Stimulated activated CD4-positive, alpha-beta T cell treated with anti-CD3 and anti-CD28 coated beads, Interleukin-4, amount 100 ng/mL, for 24 hours (primary cell): ENCODE results near the gene PGBD1.
"Not testable (repeated sequence)": the region's sequence is repeated elsewhere in the genome, so short reads cannot be mapped to it uniquely, and the experiment has no call there.

Experiments used
- DNase-seq: peaks from one replicate; pipeline ENCODE4 v3.0.0-alpha.2; 2020

PGBD1 gene

GRCh38 chr6:28274888-28275287 is 6.5 kb upstream of the PGBD1 start:
- no peak for DNase-seq

- no peak for DNase-seq
These were observed 3.6 kb upstream of the PGBD1 start for GRCh38 chr6:28277746-28278145.

GRCh38 chr6:28280595-28281287 is 631 bp upstream of the PGBD1 start:
- DNase-seq: no peak

DNA sequence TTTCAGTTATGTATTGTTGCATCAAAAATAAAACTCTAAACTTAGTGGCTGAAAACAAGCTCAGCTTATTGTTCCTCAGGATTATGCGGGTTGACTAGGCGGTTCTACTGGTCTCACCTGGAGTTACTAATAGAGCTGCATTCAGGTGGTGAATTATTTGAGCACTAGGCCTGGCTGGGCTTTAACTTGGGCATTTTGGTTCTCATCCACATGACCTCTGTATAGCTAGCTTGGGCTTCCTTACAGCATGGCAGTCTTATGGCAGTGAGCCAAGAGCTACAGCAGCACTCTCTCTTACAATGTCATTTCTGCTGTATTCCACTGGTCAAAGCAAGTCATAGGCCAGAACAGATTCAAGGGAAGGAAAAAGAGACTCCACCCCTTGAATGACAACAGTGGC is 1.6 kb downstream of the PGBD1 start:
- DNase-seq: no peak

GRCh38 chr6:28291573-28291972 is 10.2 kb downstream of the PGBD1 start:
- DNase-seq: no peak

- DNase-seq: no peak
These were observed 14.0 kb downstream of the PGBD1 start for GRCh38 chr6:28295326-28295725.

- DNase-seq: no peak
These were observed 15.2 kb downstream of the PGBD1 start for GRCh38 chr6:28296520-28297060.

GRCh38 chr6:28303570-28303969 is 22.2 kb downstream of the PGBD1 start:
- peak; percentile 26 for DNase-seq

DNA sequence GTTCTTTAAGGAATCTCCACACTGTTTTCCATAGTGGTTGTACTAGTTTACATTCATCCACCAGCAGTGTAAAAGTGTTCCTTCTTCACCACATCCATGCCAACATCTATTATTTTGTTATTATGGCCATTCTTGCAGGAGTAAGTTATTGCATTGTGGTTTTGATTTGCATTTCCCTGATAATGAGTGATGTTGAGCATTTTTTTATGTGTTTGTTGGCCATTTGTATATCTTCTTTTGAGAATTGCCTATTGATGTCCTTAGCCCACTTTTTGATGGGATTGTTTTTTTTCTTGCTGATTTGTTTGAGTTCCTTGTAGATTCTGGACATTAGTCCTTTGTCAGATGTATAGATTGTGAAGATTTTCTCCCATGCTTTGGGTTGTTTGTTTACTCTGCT is 25.0 kb downstream of the PGBD1 start:
- not testable (repeated sequence) for DNase-seq

GRCh38 chr6:28311139-28311823 is 29.9 kb downstream of the PGBD1 start:
- no peak for DNase-seq

DNA sequence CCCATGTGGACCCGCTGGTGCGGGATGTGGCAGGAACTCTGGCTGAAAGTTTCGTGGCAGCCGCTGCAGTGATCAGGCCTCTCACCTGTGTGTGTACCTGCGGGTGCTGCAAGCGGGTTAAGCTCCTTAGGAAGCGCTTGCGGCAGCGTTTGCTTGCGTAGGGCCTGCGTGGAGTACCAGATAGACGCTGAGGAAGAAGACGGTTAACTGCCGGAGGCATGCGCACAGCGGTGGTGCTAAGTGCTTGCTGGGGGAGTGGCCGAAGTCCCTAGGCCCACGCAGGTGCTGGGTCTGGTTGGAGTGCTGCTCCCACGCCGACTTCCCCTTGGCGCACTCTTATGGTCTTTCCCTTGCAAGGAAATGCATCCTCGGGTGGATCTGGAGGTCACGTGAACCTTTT is 31.6 kb downstream of the PGBD1 start:
- no peak for DNase-seq

- DNase-seq: no peak
These were observed 34.3 kb downstream of the PGBD1 start for GRCh38 chr6:28315628-28316027.

GRCh38 chr6:28317866-28318265 is 36.5 kb downstream of the PGBD1 start:
- not testable (repeated sequence) for DNase-seq

DNA sequence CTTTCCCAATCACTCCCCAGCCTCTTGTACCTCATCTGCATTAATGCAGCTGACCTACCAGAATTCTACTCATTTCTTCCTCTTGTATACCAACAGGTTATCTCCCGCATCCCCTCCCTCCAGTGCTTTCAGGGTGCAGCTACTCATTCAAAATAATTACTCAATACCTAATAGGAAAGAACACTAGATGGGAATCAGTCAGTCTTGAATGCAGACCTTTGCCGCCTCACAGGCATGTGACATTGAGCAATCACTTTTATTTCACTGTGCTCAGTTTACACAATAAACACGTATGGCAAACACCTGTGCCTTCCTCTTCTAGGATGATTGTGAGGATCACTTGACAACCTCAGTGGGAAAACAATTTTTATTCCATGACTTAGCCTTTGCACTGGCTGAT is 41.3 kb downstream of the PGBD1 start:
- DNase-seq: no peak

DNA sequence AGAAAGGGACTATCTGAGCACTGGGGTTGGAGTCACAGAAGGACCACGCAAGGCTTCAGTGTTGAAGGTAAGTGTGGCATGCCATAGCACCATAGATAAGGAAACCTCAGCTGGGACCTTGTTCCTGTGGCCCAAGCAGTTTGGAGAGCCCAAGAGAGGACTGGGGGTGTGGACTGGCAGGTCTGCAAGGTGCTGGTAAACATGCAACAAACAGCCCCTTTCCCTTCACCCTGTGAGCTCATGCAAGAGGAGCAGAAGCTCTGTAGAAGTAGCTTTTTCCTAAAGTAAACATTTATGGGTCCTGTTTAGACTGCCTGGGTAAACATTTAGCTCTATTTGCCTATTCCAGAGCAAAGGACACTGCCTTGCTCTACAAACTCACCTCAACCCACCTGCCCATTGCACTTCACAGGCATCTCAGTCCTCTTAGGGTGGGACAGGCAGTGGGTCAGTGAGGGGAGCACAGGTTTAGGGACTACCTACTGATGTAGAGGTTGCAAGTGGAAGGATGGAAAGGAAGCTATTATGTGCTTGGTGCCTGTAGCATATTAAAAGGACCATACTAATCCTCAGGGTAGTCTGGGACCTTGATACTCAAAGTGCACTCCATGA is 42.5 kb downstream of the PGBD1 start:
- no peak for DNase-seq

GRCh38 chr6:28326371-28326948 is 45.1 kb downstream of the PGBD1 start:
- no peak for DNase-seq

DNA sequence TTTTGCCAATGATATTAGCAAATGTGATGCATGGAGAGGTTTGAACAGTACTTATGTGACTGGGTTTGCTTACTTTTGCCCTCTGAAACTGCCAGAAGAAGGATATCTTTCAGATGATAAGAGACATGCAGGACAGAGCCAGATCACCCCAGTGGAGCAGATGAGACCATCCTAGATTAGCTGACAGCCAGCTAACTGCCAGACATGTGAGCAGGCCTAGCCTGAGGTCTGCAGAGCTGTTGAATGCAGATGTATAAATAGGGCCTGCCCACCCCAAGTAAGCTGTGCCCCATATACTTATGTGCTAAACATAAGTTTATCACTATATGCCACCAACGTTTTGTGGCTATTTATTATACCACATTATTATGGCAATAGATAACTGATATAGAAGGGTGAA is 48.7 kb downstream of the PGBD1 start:
- no peak for DNase-seq

DNA sequence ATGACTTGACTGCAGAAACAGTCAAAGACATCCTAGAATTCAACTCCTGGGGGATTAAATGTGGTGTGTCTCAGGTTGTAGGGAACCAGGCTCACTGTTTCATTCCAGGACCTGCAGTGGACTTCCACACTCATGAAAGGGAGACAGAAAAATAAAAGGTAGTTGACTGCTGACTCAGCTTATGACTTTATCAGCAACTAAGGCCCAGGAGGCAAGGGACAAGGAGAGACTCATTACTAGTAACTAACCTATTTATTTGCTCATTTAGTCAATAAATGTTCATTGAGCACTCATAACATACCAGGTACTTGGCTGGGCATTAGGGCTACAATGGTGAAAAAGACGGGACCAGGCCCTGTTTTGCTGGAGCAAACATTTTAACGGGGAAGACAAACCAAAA is 51.7 kb downstream of the PGBD1 start:
- no peak for DNase-seq

DNA sequence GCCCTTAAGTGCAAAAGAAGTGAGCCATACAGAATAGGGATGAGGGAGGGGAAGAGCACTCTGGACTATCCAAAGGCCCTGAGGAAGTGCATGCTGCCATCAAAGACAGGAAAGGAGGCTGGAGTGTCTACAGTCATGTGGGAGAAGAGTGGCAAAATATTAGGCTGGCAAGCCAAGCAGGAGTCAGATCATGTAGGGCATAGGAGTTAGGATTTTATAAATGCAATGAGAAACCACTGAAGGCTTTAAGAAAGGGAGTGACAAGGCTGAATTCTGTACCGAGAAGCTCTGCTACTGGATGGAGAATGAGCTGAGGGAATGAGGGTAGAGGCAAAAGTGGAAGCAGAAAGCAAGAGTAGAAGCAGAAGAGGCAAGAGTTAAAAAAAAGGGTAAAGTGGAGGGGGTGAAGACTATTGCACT is 52.2 kb downstream of the PGBD1 start:
- DNase-seq: no peak

DNA sequence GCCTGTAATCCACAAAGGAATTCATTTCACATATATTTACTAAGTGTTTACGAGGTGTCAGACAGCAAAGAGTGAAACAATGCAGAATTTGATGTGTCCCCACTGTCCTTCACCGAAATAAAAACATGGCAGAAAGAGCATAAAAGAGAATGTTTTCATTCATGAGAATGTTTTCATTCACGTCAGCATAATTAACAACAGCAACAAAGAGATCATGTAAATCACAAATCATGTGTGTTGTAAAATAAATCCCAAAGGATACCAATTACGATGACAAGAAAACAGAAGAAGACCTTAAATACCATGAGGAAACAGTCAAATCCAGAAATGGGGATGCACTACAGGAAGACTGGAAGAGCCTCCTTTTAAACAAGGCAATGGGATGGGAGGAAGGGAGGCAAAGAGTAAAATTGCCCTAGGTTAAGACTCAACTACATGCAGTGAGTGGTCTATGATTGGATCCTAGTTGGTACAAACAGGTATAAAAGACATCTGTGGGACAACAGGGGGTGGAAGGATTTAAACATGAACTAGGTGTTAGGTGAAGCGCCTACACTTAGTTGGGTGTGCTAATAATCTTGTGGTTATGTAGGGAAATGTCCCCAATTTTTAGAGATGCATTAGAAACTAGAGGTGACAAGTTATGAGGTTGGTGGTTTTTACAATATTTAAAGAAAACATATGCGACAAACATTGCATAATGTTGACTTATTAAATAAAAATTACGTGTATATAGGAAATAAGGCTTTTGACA is 53.1 kb downstream of the PGBD1 start:
- DNase-seq: no peak

DNA sequence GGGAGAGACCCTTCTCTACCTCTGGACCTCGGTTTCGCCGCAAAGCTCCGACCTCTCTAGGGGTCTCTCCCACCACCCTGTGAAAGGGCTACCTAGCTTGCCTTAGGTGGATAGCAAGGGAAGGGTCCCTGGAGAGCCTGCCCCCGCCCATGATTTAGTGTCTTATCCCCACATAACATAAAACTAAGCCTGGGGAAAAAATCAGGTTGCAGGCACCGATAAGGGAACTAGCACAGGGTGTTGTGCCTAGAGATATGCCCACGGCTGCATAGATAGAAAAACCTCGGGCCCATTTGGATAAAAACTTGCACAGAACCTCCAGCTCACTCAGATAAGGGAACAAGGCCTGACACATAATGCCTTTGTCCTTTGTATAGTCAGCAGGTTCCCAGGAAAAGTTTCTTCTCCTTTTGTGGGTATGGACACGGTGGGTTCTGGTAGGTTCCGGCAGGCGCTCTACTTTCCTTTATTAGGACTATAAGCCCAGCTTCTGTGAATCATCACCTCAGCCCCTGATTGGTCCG is 53.7 kb downstream of the PGBD1 start:
- DNase-seq: no peak

DNA sequence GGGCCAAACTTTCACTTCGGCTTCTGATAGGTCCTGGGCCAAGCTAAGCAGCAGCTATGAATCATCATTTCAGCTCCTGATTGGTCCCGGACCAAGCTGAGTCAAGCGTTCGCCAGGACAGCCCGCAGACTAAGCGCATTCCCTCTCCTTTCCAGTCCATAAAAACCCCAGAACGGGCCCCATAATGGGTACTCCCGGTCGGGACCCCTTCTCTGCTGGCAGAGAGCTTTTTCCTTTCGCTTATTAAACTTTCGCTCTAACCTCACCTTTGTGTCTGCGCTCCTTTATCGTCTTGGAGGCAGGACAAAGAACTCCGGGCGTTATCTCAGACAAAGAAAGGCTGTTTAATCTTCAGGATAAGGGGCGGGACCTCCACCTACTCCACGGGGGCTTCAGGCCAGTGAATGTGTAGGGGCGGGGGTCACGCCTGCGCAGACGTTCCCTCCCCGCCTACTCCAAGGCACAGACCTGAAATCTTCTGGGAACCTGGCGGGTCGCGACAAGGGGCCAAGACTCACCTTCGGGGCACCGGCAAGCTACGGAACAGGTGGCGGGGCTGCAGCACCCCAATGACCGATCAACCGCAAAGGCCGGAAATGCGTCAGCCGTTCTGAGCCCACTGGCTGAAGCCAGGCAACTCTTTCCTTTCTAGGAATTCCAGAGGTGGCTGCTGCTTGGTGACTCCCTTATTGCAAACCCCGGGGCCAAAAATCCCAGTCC is 54.4 kb downstream of the PGBD1 start, which contains the start of gene ZSCAN31:
ZSCAN31 (minus strand) TSS at position 585 of the 720 bp plus-strand sequence. CDS start 6,465 bp downstream, outside the sequence.
- DNase-seq: peak; percentile 84
